Hair follicle dermal papilla cell (primary cell): ENCODE data around the gene SHISA5. TPM values are rescaled to one million over a fixed set of nuclear protein-coding genes. Genes with fewer than 3 reads are reported as not detected.

Experiments
- small RNA-seq: library from RNA; depleted of rRNA; stranded (forward); fragments of <200 nt; gene quantifications from one replicate; pipeline ENCODE3, GENCODE V24; 2012
- total RNA-seq: library from RNA; depleted of rRNA; stranded (reverse); fragments of >200 nt; gene quantifications from 2 replicates; pipeline ENCODE4 v1.2.3, GENCODE V29; 2012

SHISA5 gene, protein sequence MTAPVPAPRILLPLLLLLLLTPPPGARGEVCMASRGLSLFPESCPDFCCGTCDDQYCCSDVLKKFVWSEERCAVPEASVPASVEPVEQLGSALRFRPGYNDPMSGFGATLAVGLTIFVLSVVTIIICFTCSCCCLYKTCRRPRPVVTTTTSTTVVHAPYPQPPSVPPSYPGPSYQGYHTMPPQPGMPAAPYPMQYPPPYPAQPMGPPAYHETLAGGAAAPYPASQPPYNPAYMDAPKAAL
- 116 TPM in 2 replicates for total RNA-seq

DNA sequence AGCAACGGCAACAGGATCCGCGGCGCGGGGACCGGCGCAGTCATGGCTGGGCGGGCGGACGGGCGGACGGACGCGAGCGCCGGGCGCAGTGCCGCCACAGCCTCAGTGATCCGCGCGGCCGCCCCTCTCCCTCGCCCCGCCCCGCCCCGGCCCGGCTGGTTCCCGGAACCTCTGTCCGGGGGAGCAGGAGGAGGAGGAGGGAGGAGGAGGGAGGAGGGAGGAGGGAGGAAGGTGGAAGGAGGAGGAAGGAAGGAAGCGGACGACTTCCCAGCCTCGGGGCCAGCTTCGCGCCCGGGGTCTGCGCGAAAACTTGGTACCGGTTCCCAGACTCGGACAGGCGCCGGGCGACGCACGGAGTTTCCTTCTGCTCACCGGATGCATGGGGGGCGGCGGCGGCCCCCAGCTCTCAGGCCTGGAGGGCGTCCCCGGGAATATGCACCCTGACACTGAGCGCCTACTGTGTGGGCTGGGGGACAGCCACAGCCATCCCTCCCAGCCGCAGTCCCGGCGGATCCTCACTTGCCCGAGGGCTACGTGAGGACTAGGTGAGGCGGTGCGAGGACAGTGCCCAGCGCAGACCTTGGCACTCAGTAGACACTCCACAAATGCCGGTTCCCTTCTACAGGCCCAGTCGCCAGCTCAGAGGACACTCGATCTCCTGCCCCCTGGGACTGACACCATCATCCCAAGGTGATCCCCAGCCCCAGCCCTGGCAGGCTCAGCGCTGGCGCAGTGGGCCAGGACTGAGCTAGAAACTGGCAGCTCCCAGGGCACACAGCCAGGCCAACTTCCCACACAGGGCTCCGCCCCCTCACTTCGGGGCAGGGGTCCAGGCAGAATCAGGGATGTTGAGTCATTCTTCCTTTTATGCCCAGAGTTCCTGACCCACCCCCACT is at the start of gene SHISA5:
Gene SHISA5, minus strand, starts transcription at position 124 of the 896 bp plus-strand sequence. Its CDS starts 80 bp downstream, at position 44.

DNA sequence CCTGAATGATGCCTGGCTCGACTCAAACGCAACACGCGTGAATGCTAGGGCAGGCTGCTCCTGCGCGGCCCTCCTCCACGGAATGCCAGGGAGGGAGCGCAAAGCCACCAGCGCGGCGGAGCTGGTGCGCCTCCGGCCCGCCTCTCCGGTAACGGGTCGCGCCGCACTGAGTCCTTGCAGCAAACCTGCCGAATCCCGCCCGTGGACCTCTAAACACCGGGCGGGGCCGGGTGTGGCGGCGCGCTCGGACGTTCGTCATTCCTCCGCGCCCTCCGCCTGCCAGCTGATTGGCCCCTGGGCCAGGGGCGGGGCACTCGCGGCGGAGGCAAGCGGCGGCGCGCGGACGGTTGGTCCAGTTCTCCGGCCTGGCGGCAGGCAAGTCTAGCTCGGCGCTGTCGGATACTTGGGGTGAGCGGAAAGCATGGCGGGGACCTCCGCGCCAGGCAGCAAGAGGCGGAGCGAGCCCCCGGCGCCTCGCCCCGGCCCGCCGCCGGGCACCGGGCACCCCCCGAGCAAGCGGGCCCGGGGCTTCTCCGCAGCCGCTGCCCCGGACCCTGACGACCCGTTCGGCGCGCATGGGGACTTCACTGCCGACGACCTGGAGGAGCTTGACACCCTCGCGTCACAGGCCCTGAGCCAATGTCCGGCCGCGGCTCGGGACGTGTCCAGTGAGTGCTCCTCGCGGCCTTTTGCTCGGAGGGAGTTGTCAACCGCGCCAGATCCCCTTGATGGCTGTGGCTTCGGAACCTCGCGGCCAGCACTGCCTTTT is 57.4 kb downstream of the SHISA5 start, which contains the start of gene ATRIP:
Gene ATRIP, plus strand, starts transcription at position 313 of the 769 bp plus-strand sequence. Its CDS starts 109 bp downstream, at position 422.

DNA sequence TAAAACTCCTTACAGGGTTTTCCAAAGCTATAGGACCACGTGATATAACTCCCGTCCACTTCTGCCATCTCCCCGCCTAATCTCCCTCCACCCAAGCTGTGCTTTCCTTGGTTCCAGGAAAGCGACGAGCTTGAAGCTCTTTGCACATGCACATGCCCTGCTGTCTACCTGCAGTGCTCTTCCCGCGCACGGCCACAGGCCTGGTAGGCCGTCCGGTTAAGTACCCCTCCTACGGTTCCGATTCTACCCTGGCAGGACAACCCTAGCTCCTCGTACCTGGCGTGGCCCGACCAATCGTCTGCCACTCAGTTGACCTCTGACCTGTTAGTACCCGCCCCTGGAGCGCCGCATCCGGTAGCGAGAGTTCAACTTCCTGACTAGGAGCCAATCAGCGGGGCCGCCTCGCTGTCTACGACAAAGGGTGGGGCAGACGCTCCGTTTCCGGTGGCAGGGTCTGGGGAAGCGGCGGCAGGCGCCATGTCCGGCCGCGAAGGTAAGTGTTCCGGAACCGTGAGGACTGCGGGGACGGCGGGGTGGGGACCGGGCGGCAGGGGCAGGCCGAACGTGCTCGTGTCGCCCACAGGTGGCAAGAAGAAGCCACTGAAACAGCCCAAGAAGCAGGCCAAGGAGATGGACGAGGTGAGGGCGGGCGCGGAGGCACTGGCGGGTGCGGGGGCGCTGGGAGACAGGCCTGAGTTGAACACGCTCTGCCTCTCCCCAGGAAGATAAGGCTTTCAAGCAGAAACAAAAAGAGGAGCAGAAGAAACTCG is 64.0 kb downstream of the SHISA5 start, which contains the start of the genes CCDC51 and TMA7:
Gene CCDC51, minus strand, starts transcription at position 300 of the 770 bp plus-strand sequence. CDS start 4,991 bp downstream, outside the sequence.
Gene TMA7, plus strand, starts transcription at position 438 of the 770 bp plus-strand sequence. Its CDS starts 40 bp downstream, at position 478.

DNA sequence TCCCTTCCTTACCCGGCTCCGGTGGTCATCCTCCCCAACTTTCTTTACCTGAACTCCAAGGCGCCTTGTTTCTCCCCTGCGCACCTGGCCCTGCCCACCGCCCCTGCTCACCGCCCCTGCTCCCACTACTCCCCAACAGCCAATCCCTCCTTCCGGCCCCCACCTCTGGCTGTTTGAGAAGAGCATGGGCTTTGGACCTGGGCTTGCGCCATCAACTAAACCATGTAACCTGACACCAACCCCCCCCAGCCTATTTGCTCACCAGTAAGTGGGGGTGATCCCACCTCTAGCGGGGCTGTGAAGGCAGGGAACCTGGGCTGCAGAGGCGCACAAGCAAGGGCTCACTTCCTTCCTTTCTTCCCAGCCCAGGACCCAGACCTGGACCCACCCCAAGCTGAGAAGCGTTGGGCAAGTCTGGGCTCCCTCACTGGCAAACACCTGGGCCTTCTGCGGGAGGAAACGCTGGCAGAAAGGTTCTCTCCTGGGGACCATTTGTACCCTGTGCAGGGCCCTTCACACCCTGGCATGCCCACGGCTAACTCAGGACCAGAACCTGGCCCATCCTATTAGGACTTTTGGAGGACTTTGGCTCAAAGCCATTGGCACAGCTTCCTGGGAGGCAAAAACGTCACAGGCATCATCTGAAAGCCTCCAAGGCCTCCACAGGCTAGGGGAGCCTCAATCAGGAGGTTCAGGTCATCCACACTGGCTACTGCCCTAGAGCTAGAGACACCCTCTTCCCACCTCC is 73.8 kb downstream of the SHISA5 start, which contains the start of gene PLXNB1:
Gene PLXNB1, minus strand, starts transcription at position 127 of the 748 bp plus-strand sequence. CDS start 5,475 bp downstream, outside the sequence.

Small RNA genes within 50 kb of the gene (small RNA-seq; reads per million reads assigned to genes)
- not detected for gene MIR6823

Other genes with a start within 250 kb of the SHISA5 start
- 28.4 and 29.4 TPM in 2 replicates for gene NME6, start 202.8 kb downstream of the SHISA5 start, total RNA-seq
- not detected in 2 replicates for gene SPINK8, start 170.5 kb downstream of the SHISA5 start, total RNA-seq
- gene FBXW12, start 132.0 kb downstream of the SHISA5 start, total RNA-seq, result 0.12 and 0.32 TPM in 2 replicates
- gene PLXNB1, start 74.1 kb downstream of the SHISA5 start, total RNA-seq, result 15.4 and 21.1 TPM in 2 replicates
- 8.0 and 10.6 TPM in 2 replicates for gene CCDC51, start 64.1 kb downstream of the SHISA5 start, total RNA-seq
- gene TMA7, start 63.9 kb downstream of the SHISA5 start, total RNA-seq, result 59.2 and 74.0 TPM in 2 replicates
- 4.1 and 4.7 TPM in 2 replicates for gene ATRIP, start 57.4 kb downstream of the SHISA5 start, total RNA-seq
- 12.8 and 15.7 TPM in 2 replicates for gene PFKFB4, start 52.6 kb upstream of the SHISA5 start, total RNA-seq
- gene UCN2, start 59.6 kb upstream of the SHISA5 start, total RNA-seq, result 2.6 and 2.9 TPM in 2 replicates
- 57.8 and 66.9 TPM in 2 replicates for gene COL7A1, start 91.2 kb upstream of the SHISA5 start, total RNA-seq
- gene UQCRC1, start 105.5 kb upstream of the SHISA5 start, total RNA-seq, result 311 and 364 TPM in 2 replicates
- gene TMEM89, start 117.6 kb upstream of the SHISA5 start, total RNA-seq, result not detected in 2 replicates
- 25.3 and 35.4 TPM in 2 replicates for gene SLC26A6, start 131.3 kb upstream of the SHISA5 start, total RNA-seq
- gene CELSR3, start 158.7 kb upstream of the SHISA5 start, total RNA-seq, result 1.3 and 1.6 TPM in 2 replicates
- 20.2 and 21.1 TPM in 2 replicates for gene NCKIPSD, start 181.7 kb upstream of the SHISA5 start, total RNA-seq
- 38.5 and 43.7 TPM in 2 replicates for gene IP6K2, start 213.0 kb upstream of the SHISA5 start, total RNA-seq